HG03175 (cell line): ENCODE measurements around the gene QSOX2.

Experiments used
- ATAC-seq: cut with Tn5 transposase; IDR thresholded peaks from one replicate; pipeline ENCODE4 v1.9.1; 2021; ENCODE audit warnings: mild to moderate bottlenecking, moderate library complexity; ENCODE audit not compliant: unreplicated experiment

The QSOX2 gene

GRCh38 chr9:136193127-136193890, 52.3 kb downstream of the QSOX2 start:
- ATAC-seq, result no peak

- ATAC-seq, result no peak
Observed at GRCh38 chr9:136192289-136193126, 53.1 kb downstream of the QSOX2 start.

DNA sequence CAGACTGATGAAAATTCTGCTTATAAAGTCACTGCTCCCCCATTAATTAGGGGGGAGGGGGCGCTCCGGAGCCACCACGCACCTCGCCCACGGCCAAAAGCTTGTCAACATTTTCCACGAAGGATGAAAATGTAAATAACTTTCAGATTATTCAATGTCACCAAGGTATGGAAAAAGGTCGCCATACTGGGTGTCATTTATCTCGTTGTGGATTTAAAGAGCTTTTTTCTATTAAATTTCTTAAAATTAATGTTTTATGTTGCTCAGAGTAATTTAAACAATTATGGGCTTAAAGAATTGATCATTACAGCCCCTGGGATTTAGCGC, 53.7 kb downstream of the QSOX2 start:
- no peak for ATAC-seq

DNA sequence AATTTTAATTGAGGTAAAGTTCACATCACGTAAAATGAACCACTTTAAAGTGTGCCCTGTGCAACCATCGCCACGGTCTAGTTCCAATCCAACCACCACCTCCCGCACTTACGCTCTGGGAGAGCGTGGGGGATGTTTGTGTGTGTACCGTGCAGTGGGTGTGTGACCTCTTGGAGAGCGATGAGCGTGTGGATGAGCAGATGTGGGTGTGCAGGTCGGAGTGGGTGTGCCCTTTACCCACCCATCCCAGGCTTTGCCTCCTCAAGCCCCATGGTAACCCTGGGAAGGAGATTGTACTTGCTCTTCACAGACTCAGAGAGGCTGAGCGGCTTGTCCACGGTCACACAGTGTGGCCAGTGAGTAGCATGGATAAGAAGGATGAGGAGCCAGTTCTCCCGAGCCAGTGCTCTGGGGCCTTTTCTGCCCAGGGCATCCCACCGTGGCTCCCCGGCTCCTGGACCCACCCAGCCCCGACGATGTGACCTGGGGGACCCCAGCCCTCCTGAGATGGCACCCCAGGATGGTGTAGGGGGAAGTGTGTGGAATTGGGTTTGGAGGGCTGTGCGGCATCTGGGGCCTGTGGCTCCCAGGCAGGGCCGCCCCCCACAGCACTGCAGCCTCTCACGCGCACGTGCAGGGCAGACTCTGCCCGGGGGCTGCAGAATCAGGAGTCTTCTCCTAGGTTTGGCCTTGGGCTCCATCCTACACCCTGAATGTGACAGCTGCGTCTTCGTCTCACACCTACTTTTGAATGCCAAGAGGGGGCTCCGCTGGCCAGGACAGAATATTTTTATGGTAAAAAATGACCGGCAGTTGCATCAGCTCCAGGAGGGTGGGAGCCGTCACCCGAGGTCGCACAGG, 54.3 kb downstream of the QSOX2 start:
- no peak for ATAC-seq

- no peak for ATAC-seq
Observed at GRCh38 chr9:136190656-136191055, 55.0 kb downstream of the QSOX2 start.

DNA sequence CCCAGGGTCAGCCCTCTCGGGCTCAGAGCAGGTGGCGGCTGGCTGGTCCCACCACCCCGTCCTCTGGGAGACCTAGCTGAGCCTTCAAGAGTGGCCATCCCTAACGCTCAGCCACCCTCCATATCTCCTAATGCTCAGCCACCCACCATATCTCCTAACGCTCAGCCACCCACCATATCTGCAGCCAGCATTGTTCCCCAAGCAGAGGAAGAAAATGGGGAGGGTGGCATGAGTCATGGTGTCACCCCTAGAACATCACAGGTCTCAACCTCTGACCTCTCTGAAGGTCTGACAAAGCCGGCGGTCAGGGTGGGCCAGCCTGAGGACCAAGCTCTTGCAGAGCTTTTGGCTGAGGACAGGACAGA, 55.4 kb downstream of the QSOX2 start:
- no peak for ATAC-seq

GRCh38 chr9:136189394-136190236, 56.0 kb downstream of the QSOX2 start:
- no peak for ATAC-seq

- no peak for ATAC-seq
Observed at GRCh38 chr9:136187683-136188586, 57.7 kb downstream of the QSOX2 start.

- ATAC-seq, result no peak
Observed at GRCh38 chr9:136187197-136187596, 58.4 kb downstream of the QSOX2 start.

GRCh38 chr9:136186386-136186785, 59.2 kb downstream of the QSOX2 start:
- ATAC-seq, result no peak

DNA sequence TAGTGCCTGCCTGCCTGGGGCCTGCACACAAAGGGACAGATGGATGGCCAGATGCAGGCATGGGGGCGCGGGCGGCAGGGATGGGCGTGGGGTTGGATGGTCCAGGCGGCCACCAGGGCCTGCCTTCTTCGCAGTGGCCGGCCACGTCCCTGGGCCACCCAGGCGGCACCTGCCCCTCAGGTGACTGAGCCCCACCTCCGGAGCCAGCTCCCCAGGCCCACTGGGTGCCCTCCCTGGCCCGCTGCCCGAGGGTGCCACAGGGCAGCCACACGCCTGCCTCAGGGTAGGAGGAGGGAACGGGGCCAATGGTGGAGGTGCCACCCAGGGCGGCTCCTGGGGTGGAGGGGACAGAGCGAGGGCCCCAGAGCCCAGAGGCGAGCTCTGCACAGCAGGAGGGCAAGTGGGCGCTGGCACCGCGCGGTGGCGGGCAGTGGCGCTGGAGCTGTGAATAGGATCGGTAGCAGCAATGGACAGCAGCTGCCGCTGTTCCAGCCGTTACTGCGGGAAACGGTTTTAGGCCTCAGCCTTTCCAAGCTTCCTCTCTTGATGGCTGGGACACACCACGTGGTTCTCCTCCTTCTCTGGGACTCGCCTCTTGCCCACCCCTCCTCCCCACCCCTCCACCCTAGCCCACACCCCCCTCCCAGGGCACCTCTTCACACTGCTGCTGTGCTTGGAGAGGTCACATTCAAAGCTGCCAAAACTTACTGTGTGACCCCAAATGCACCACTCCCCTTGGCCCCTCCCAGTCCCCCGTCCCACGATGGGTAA, 59.8 kb downstream of the QSOX2 start:
- ATAC-seq, result no peak

GRCh38 chr9:136185066-136185465, 60.5 kb downstream of the QSOX2 start:
- no peak for ATAC-seq

- no peak for ATAC-seq
Observed at GRCh38 chr9:136182850-136183422, 62.7 kb downstream of the QSOX2 start.

DNA sequence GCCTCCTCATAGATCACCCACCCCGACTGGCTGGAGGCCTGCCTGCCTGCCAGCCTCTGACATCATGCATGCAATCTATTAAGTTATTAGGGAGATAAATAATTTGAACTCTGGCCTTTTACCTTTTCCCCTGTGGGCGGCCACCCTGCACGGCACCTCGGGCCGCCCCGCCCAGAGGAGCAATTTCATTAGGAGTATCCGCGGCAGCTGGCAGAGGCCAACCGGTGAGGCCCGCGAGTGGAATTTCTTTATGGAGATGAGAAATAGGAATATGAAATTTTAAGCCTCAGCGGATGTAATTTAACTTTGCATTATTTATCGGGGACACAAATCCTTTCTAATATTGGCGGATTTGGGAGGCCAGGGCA, 63.2 kb downstream of the QSOX2 start:
- no peak for ATAC-seq

DNA sequence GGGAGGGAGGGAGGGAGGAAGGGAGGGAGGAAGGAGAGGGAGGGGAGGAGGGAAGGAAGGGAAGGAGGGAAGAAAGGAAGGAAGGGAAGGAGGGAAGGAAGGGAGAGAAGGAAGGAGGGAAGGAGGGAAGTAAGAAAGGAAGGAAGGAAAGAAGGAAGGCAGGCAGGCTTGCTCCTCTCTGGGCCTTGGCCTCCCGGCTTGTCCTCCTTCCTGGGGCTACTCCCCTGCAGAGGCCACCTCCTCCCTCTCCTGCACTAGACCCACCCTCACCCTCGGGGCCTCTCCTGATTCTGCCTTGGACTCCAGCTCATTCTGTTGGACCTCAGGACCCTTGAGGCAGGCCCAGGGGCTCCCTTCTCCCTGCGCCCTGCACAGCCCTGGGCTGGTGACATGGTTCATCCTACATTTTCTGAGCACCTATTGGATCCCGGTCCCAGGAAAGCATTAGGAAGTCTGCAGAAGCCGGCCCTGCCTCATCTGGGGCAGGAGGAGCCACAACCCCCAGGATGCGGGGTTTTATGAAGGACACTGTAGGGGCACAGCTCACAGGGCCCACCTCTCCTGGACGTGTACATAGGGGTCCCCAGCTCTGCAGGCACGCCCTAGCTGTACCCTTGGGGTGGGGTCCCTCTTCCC, 63.7 kb downstream of the QSOX2 start:
- no peak for ATAC-seq

GRCh38 chr9:136180586-136180985, 65.0 kb downstream of the QSOX2 start:
- ATAC-seq, result no peak

GRCh38 chr9:136179761-136180160, 65.9 kb downstream of the QSOX2 start:
- no peak for ATAC-seq

GRCh38 chr9:136179101-136179616, 66.5 kb downstream of the QSOX2 start:
- ATAC-seq, result no peak
